Caco-2 (cell line): ENCODE data around the gene MKRN1. TPM values are rescaled to one million over a fixed set of nuclear protein-coding genes. Genes with fewer than 3 reads are reported as not detected.
"Not testable (repeated sequence)": the region's sequence is repeated elsewhere in the genome, so short reads cannot be mapped to it uniquely, and the experiment has no call there.

Source experiments
- BruUV-seq: library from RNA; stranded (reverse); fragments of 400-500 nt; replicated peaks from 2 replicates; lab custom pipeline; 2021; lab: Mats Ljungman, UMichigan
- CTCF ChIA-PET: fragments of 300-600 bp; sonication (Branson Sonifier 250); formaldehyde crosslinking; loops from one replicate; lab custom pipeline; 2022; ENCODE audit warnings: antibody characterized with exemption; lab: Charles Lee
- POLR2A ChIA-PET: fragments of 300-600 bp; sonication (Branson Sonifier 250); formaldehyde crosslinking; loops from one replicate; lab custom pipeline; 2022; ENCODE audit warnings: antibody characterized with exemption; lab: Charles Lee
- DNase-seq, 2 experiments: peaks; one replicate each; pipeline versions ENCODE4 v3.0.0 to v3.0.0-alpha.2; 2020 to 2022
- H3K27me3 ChIP-seq: replicated peaks from 2 replicates; pipeline ENCODE4 v1.6.0; 2011; ENCODE audit warnings: low read length; ENCODE audit not compliant: control insufficient read depth, insufficient read depth
- H3K36me3 ChIP-seq: 2 replicates; pipeline ENCODE4 v1.5.1; 2011; ENCODE audit warnings: low read length; ENCODE audit not compliant: control insufficient read depth, insufficient read depth
- H3K4me1 ChIP-seq: fragments of 250-450 bp; sonication (Bioruptor Pico); 2 replicates; pipeline ENCODE4 v1.5.1; 2020; ENCODE audit warnings: mild to moderate bottlenecking
- H3K4me3 ChIP-seq: 2 replicates; pipeline ENCODE4 v1.5.1; 2011; ENCODE audit warnings: low read depth, mild to moderate bottlenecking, control low read depth, low read length
- H3K9me3 ChIP-seq: fragments of 250-450 bp; sonication (Bioruptor Pico); 2 replicates; pipeline ENCODE4 v1.5.1; 2020; ENCODE audit warnings: mild to moderate bottlenecking, moderate library complexity
- H3K27ac Mint-ChIP-seq: one replicate; pipeline ENCODE4 v1.8.0; 2022; ENCODE audit warnings: mixed read lengths; ENCODE audit not compliant: unreplicated experiment
- H3K27me3 Mint-ChIP-seq: one replicate; pipeline ENCODE4 v1.8.0; 2022; ENCODE audit warnings: mixed read lengths; ENCODE audit not compliant: insufficient read depth, unreplicated experiment
- H3K36me3 Mint-ChIP-seq: one replicate; pipeline ENCODE4 v1.8.0; 2022; ENCODE audit warnings: mild to moderate bottlenecking, mixed read lengths; ENCODE audit not compliant: insufficient read depth, unreplicated experiment
- H3K4me1 Mint-ChIP-seq: one replicate; pipeline ENCODE4 v1.8.0; 2022; ENCODE audit warnings: low read depth, mixed read lengths; ENCODE audit not compliant: unreplicated experiment
- H3K4me3 Mint-ChIP-seq: one replicate; pipeline ENCODE4 v1.8.0; 2022; ENCODE audit warnings: mild to moderate bottlenecking, moderate library complexity, mixed read lengths; ENCODE audit not compliant: unreplicated experiment
- H3K9me3 Mint-ChIP-seq: one replicate; pipeline ENCODE4 v1.8.0; 2022; ENCODE audit warnings: mixed read lengths; ENCODE audit not compliant: unreplicated experiment
- CTCF ChIP-seq, 2 experiments: fragments of 200-600 bp in 1 of 2; IDR thresholded peaks; 1 replicate in 1 of 2; 2 replicates in 1 of 2; pipeline versions ENCODE4 v1.5.1 to v1.8.0; 2011 to 2022; ENCODE audit warnings: antibody characterized with exemption in 1 of 2, control low read depth in 1 of 2, inconsistent platforms in 1 of 2, low read depth in 1 of 2, low read length in 1 of 2, mild to moderate bottlenecking in 1 of 2, moderate library complexity in 1 of 2; ENCODE audit not compliant: insufficient read depth in 1 of 2, severe bottlenecking in 1 of 2, unreplicated experiment in 1 of 2
- intact Hi-C: fragments of 100-400 bp; cut with micrococcal nuclease; formaldehyde crosslinking; loops from one replicate; pipeline ENCODE4 v1.10.0; 2022; ENCODE audit not compliant: unreplicated experiment
- total RNA-seq: library from RNA; stranded (reverse); gene quantifications from 2 replicates; pipeline ENCODE4 v1.2.3, GENCODE V29; 2022

MKRN1 gene
- total RNA-seq, 1 experiment from 2014 or later, result 73.0 TPM

GRCh38 chr7:140417456-140418155, 61.7 kb downstream of the MKRN1 start:
- H3K9me3 ChIP-seq, result no peaks in the 10 kb centered on the region
- BruUV-seq, result no TSS peak
- Mint-ChIP-seq H3K36me3 (no peaks in the 10 kb centered on the region), H3K4me1 (peaks cover 8% of the 10 kb centered on the region), H3K27me3 (no peaks in the 10 kb centered on the region), H3K9me3 (no peaks in the 10 kb centered on the region), H3K4me3 (no peak overlapping the region), H3K27ac (no peak overlapping the region)
- CTCF ChIA-PET, result interaction anchor here (0.6 to 0.7 kb wide), 2 partner anchors 1305 to 1419 kb away, joined by 3 to 4 read pairs; no protein-coding TSS in a partner anchor
- no peak overlapping the region for H3K4me3 ChIP-seq
- H3K36me3 ChIP-seq, result no peaks in the 10 kb centered on the region
- peaks cover 8% of the 10 kb centered on the region; the same call in 1 of the 2 replicates for H3K4me1 ChIP-seq
- no peak for TF ChIP-seq CTCF (IDR thresholded peaks at IDR 0.05; ENCODE audit: insufficient read depth in 1 of 2, low read depth in 1 of 2, low read length in 1 of 2, severe bottlenecking in 1 of 2, unreplicated experiment in 1 of 2)
- intact Hi-C loops, result no loop called here
- no peak for DNase-seq
- POLR2A ChIA-PET, result no interaction called here
- H3K27me3 ChIP-seq, result no peaks in the 10 kb centered on the region

GRCh38 chr7:140416560-140416959, 62.7 kb downstream of the MKRN1 start:
- H3K9me3 Mint-ChIP-seq, result no peaks in the 10 kb centered on the region
- BruUV-seq, result no TSS peak
- ChIA-PET CTCF (no interaction called here), POLR2A (no interaction called here)
- H3K27ac Mint-ChIP-seq, result no peak overlapping the region
- H3K27me3 Mint-ChIP-seq, result no peaks in the 10 kb centered on the region
- no peak for TF ChIP-seq CTCF (IDR thresholded peaks at IDR 0.05; ENCODE audit: insufficient read depth in 1 of 2, low read depth in 1 of 2, low read length in 1 of 2, severe bottlenecking in 1 of 2, unreplicated experiment in 1 of 2)
- Histone ChIP-seq H3K27me3 (no peaks in the 10 kb centered on the region), H3K9me3 (no peaks in the 10 kb centered on the region), H3K36me3 (no peaks in the 10 kb centered on the region), H3K4me3 (no peak overlapping the region), H3K4me1 (peaks cover 8% of the 10 kb centered on the region; the same call in 1 of the 2 replicates)
- peaks cover 8% of the 10 kb centered on the region for H3K4me1 Mint-ChIP-seq
- no peak overlapping the region for H3K4me3 Mint-ChIP-seq
- intact Hi-C loops, result no loop called here
- no peaks in the 10 kb centered on the region for H3K36me3 Mint-ChIP-seq
- DNase-seq, result no peak

- H3K4me3 ChIP-seq, H3K4me1 ChIP-seq, BruUV-seq, POLR2A ChIA-PET, H3K4me3 Mint-ChIP-seq, H3K4me1 Mint-ChIP-seq, intact Hi-C loops, H3K36me3 Mint-ChIP-seq, H3K27ac Mint-ChIP-seq, H3K9me3 Mint-ChIP-seq, H3K36me3 ChIP-seq, H3K27me3 ChIP-seq, CTCF ChIA-PET, H3K9me3 ChIP-seq, DNase-seq, H3K27me3 Mint-ChIP-seq: not testable (repeated sequence)
These were observed 63.5 kb downstream of the MKRN1 start for GRCh38 chr7:140415816-140416215.
